SK-N-MC (cell line): Measurements from ENCODE around the gene MZF1.

Source experiments
- DNase-seq: peaks from one replicate; pipeline ENCODE4 v3.0.0-alpha.2; 2011; ENCODE audit warnings: low read depth, low spot score
- H3K27ac ChIP-seq: fragments of 200-600 bp; sonication (generic); 2 replicates; pipeline ENCODE4 v1.5.1; 2016; ENCODE audit warnings: mixed run types
- H3K36me3 ChIP-seq: fragments of 200-600 bp; sonication (generic); 2 replicates; pipeline ENCODE4 v1.6.1; 2017; ENCODE audit warnings: antibody characterized with exemption, low read length, mixed read lengths; ENCODE audit not compliant: insufficient read depth
- H3K4me3 ChIP-seq: fragments of 200-600 bp; sonication (generic); 2 replicates; pipeline ENCODE4 v1.5.1; 2016
- H3K9ac ChIP-seq: fragments of 200-600 bp; sonication (generic); 2 replicates; pipeline ENCODE4 v1.8.0; 2017; ENCODE audit warnings: mixed run types, mixed read lengths; ENCODE audit not compliant: insufficient read length
- H3K9me3 ChIP-seq: fragments of 200-600 bp; sonication (generic); 2 replicates; pipeline ENCODE4 v1.6.1; 2017; ENCODE audit warnings: low read depth, mild to moderate bottlenecking, antibody characterized with exemption, low read length, moderate library complexity, mixed read lengths
- EZH2 ChIP-seq: fragments of 200-600 bp; sonication (generic); IDR thresholded peaks from one replicate; pipeline ENCODE4 v1.6.1; 2017; ENCODE audit warnings: antibody characterized with exemption
- FOXP2 ChIP-seq: optimal IDR thresholded peaks from 2 replicates; pipeline ENCODE3; 2011; ENCODE audit warnings: mild to moderate bottlenecking, moderate library complexity; ENCODE audit not compliant: insufficient read depth; ENCODE audit errors: extremely low read length, control extremely low read depth
- POLR2AphosphoS5 ChIP-seq: IDR thresholded peaks from 2 replicates; pipeline ENCODE4 v1.6.1; 2012; ENCODE audit warnings: mild to moderate bottlenecking, low read depth, low read length, borderline replicate concordance

MZF1 gene

DNA sequence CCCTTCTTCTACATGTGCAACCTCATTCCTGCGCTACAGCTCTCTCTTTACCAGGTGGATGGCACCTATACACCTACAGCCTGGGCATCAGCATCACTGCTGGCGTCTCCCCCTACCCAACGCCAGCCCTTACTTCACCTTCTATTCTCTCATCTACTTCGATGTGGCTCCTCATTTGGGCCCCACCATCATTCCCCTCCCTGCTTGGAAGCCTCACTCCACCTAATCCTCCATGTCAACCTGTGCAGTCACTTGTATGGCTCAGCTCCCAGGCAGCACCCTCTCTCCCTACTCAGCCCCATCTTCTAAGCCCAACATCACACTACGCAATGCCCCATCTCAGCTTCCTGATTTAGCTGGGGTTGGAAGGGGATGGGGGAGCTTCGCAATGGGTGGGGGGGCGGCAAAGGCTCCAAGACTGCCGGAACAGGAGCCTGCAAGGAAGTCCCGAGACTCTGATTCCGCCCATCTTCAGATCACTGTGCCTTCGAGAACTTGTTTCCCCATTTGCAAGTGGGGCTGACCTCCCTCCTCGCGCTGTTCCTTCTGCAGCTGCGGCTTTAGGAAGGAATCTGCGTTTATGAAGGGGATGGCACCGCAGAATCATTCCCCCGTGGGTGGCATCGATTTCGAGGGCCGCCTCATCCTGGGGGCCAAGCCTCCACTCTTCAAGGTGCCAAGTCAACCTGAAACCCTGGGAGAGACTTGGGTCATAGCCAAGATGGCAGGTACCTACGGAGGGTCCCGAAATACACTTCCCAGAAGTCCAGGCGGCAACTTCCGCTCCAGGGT lies 913 bp downstream of the MZF1 start:
- H3K36me3 ChIP-seq: no peaks in the 10 kb centered on the region; the same call in 1 of the 2 replicates
- H3K9ac ChIP-seq: peak overlapping the region; percentile 35
- H3K4me3 ChIP-seq: peak overlapping the region; percentile 95
- TF ChIP-seq EZH2: no peak
- no peak for TF ChIP-seq FOXP2
- no peak; the same call in none of the 2 replicates for TF ChIP-seq POLR2AphosphoS5
- H3K27ac ChIP-seq: peak overlapping the region; percentile 97
- no peaks in the 10 kb centered on the region for H3K9me3 ChIP-seq
- no peak for DNase-seq

GRCh38 chr19:58571575-58571947 lies 1.6 kb downstream of the MZF1 start:
- H3K4me3 ChIP-seq: no peak overlapping the region
- no peak for DNase-seq
- H3K36me3 ChIP-seq: no peaks in the 10 kb centered on the region; the same call in 1 of the 2 replicates
- H3K9me3 ChIP-seq: no peaks in the 10 kb centered on the region
- TF ChIP-seq POLR2AphosphoS5 (no peak), FOXP2 (no peak), EZH2 (no peak)
- no peak overlapping the region for H3K9ac ChIP-seq
- no peak overlapping the region for H3K27ac ChIP-seq

GRCh38 chr19:58570770-58571574 lies 2.2 kb downstream of the MZF1 start:
- H3K9me3 ChIP-seq: no peaks in the 10 kb centered on the region
- H3K9ac ChIP-seq: no peak overlapping the region
- H3K36me3 ChIP-seq: no peaks in the 10 kb centered on the region; the same call in 1 of the 2 replicates
- no peak overlapping the region for H3K4me3 ChIP-seq
- TF ChIP-seq EZH2: no peak
- TF ChIP-seq POLR2AphosphoS5: no peak
- TF ChIP-seq FOXP2: no peak
- H3K27ac ChIP-seq: no peak overlapping the region
- no peak for DNase-seq

DNA sequence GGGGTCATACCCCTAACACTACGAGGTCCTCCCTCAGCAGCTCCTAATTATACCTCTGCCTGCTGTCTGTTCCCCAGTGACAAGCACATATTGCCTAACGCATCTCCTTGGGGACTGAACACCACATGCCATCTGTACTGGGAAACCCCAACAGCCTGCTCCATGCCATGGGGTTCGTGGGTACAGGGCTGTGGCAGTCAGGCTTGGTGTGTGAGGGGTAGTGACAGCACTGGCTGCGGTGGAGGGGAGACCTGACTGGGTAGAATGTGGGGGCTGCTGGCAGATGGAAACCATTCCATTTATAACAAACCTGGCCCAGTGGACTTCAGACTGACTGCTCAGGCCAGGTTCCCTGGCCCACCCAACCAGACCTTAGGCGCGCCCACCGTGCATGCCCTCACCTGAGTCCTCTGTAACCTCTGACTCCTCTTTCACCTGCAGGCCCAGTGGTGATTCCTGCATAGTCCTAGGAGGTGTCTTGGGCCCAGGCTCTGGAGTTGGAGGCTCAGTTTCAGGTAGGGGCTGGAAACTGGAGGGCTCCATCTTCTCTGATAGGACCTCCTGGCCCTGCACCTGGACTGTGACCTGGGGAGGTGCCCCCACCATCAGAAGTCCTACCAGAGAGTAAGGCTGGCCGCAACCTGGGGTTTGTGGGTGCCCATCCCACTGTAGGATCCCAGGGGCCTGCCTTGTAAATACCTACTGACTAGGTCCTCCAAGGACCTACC lies 3.0 kb downstream of the MZF1 start:
- Histone ChIP-seq H3K36me3 (no peaks in the 10 kb centered on the region; the same call in 1 of the 2 replicates), H3K4me3 (no peak overlapping the region), H3K27ac (no peak overlapping the region), H3K9ac (no peak overlapping the region), H3K9me3 (no peaks in the 10 kb centered on the region)
- TF ChIP-seq FOXP2: no peak
- no peak for TF ChIP-seq EZH2
- no peak for TF ChIP-seq POLR2AphosphoS5
- no peak for DNase-seq

DNA sequence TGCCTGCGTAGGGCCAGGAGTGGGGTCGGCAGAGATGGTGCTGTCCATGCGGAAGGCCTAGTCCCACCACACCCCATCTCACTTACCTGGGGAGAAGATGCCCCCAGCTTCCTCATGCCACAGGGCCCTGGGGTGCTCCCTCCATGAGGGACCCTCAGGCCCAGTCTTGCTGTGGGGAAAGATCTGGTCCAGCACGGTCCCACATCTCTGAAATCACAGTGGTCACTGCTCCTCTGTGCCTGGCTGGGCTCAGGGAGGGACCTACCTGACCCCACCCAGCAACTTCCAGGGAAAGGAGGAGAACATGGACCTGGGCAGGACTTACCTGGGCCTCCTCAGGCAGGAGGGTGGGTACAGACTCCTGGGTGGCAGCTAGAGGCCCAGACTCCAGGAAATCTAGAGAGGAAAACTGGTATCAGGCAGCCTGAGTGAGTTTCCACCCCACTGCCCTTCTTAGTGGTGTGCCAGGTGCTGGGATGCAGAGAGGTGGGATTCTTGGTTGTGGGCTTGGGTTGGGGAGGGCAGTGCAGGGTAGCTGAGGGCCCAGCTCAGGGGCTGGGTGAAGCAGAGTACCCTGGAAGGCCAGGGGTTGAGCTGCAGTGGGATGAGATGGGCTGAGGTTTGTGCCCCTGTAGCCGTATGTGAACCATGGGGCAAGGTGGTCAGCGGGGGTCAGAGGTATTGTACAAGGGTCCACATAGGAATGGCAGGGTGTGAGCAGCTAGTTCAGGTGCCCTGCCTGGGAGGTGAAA lies 3.8 kb downstream of the MZF1 start:
- TF ChIP-seq POLR2AphosphoS5 (no peak), EZH2 (no peak), FOXP2 (no peak)
- Histone ChIP-seq H3K9me3 (no peaks in the 10 kb centered on the region), H3K4me3 (no peak overlapping the region), H3K27ac (no peak overlapping the region), H3K9ac (no peak overlapping the region), H3K36me3 (no peaks in the 10 kb centered on the region; the same call in 1 of the 2 replicates)
- no peak for DNase-seq

- no peak overlapping the region for H3K4me3 ChIP-seq
- no peak for DNase-seq
- no peak overlapping the region for H3K27ac ChIP-seq
- TF ChIP-seq FOXP2 (no peak), POLR2AphosphoS5 (no peak), EZH2 (no peak)
- no peaks in the 10 kb centered on the region; the same call in 1 of the 2 replicates for H3K36me3 ChIP-seq
- no peak overlapping the region for H3K9ac ChIP-seq
- H3K9me3 ChIP-seq: no peaks in the 10 kb centered on the region
These were observed 4.5 kb downstream of the MZF1 start for GRCh38 chr19:58568453-58569130.

DNA sequence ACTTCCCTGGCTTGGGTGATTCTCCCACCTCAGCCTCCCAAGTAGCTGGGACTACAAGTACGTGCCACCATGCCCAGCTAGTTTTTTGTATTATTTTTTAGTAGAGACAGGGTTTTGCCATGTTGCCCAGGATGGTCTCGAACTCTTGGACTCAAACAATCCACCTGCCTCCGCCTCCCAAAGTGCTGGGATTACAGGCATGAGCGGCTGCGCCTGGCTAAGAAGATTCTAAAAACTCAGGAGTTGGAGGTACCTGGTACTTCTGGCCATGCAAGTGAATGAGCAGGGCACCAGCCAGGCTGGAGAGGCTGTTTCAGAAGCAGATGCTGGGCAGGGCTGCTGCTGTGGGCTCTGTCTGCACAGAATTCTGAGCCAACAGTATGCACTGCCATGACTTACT lies 6.1 kb downstream of the MZF1 start:
- Histone ChIP-seq H3K4me3 (no peak overlapping the region), H3K36me3 (no peaks in the 10 kb centered on the region; the same call in 1 of the 2 replicates)

More for the DNA sequence above, 6.1 kb downstream of the MZF1 start:
- H3K9ac ChIP-seq: no peak overlapping the region
- no peak overlapping the region for H3K27ac ChIP-seq
- DNase-seq: no peak
- TF ChIP-seq POLR2AphosphoS5 (no peak), EZH2 (no peak), FOXP2 (no peak)
- no peaks in the 10 kb centered on the region for H3K9me3 ChIP-seq
